ENCODE results near the gene CSMD2. TPM values are rescaled to one million over a fixed set of nuclear protein-coding genes. Genes with fewer than 3 reads are reported as not detected.

Gene CSMD2
- total RNA-seq, 2 donors from 2014 or later = 0.62 to 2.8 TPM

- H3K9me3 Mint-ChIP-seq = no peaks in the 10 kb centered on the region
- H3K4me3 ChIP-seq (ENCODE audit: low read length) = no peak overlapping the region
- H3K27me3 ChIP-seq (ENCODE audit: control insufficient read depth, insufficient read depth, low read length, poor library complexity, severe bottlenecking) = peaks cover 47% of the 10 kb centered on the region
- H3K4me1 ChIP-seq (ENCODE audit: control insufficient read depth, insufficient read depth, low read length) = no peaks in the 10 kb centered on the region
- DNase-seq = no peak
- no peaks in the 10 kb centered on the region for H3K9me3 ChIP-seq (ENCODE audit: control insufficient read depth, low read length)
- H3K36me3 Mint-ChIP-seq (ENCODE audit: low read depth) = no peaks in the 10 kb centered on the region
- peaks cover 14% of the 10 kb centered on the region for H3K4me1 Mint-ChIP-seq
- H3K27ac ChIP-seq (ENCODE audit: low read depth, low read length) = no peak overlapping the region
- no peak overlapping the region for H3K27ac Mint-ChIP-seq
- 85 to 90% methylated on average over 1 of the region's 1 CpG for WGBS, 2 experiments (ENCODE audit: insufficient coverage in 1 of 2, insufficient read length in 1 of 2)
- TF ChIP-seq CTCF (conservative IDR thresholded peaks at IDR 0.05) = no peak
- H3K9ac ChIP-seq (ENCODE audit: extremely low read depth, low read length, poor library complexity, severe bottlenecking) = no peak overlapping the region
- H3K36me3 ChIP-seq (ENCODE audit: control insufficient read depth, insufficient read depth, low read length) = no peaks in the 10 kb centered on the region
- peaks cover 31% of the 10 kb centered on the region for H3K27me3 Mint-ChIP-seq (ENCODE audit: insufficient read depth)
- no peak overlapping the region for H3K4me3 Mint-ChIP-seq
Observed at GRCh38 chr1:33849211-33849610, 315.8 kb downstream of the CSMD2 start.

- Histone ChIP-seq H3K9me3 (ENCODE audit: control insufficient read depth, low read length) (no peaks in the 10 kb centered on the region), H3K4me3 (ENCODE audit: low read length) (no peak overlapping the region), H3K27ac (ENCODE audit: low read depth, low read length) (no peak overlapping the region), H3K4me1 (ENCODE audit: control insufficient read depth, insufficient read depth, low read length) (no peaks in the 10 kb centered on the region), H3K27me3 (ENCODE audit: control insufficient read depth, insufficient read depth, low read length, poor library complexity, severe bottlenecking) (peaks cover 39% of the 10 kb centered on the region), H3K9ac (ENCODE audit: extremely low read depth, low read length, poor library complexity, severe bottlenecking) (no peak overlapping the region), H3K36me3 (ENCODE audit: control insufficient read depth, insufficient read depth, low read length) (no peaks in the 10 kb centered on the region)
- WGBS, 2 experiments (ENCODE audit: insufficient coverage in 1 of 2, insufficient read length in 1 of 2) = 72 to 100% methylated on average over 1 to 4 of the region's 4 CpGs
- H3K4me3 Mint-ChIP-seq = no peak overlapping the region
- no peaks in the 10 kb centered on the region for H3K36me3 Mint-ChIP-seq (ENCODE audit: low read depth)
- DNase-seq = no peak
- H3K9me3 Mint-ChIP-seq = no peaks in the 10 kb centered on the region
- peaks cover 14% of the 10 kb centered on the region for H3K4me1 Mint-ChIP-seq
- H3K27ac Mint-ChIP-seq = no peak overlapping the region
- no peak for TF ChIP-seq CTCF (conservative IDR thresholded peaks at IDR 0.05)
- peaks cover 26% of the 10 kb centered on the region for H3K27me3 Mint-ChIP-seq (ENCODE audit: insufficient read depth)
Observed at GRCh38 chr1:33848205-33848937, 316.7 kb downstream of the CSMD2 start.

- H3K4me1 ChIP-seq (ENCODE audit: control insufficient read depth, insufficient read depth, low read length) = no peaks in the 10 kb centered on the region
- H3K4me3 ChIP-seq (ENCODE audit: low read length) = no peak overlapping the region
- Mint-ChIP-seq H3K9me3 (no peaks in the 10 kb centered on the region), H3K36me3 (ENCODE audit: low read depth) (no peaks in the 10 kb centered on the region), H3K4me3 (no peak overlapping the region), H3K27me3 (ENCODE audit: insufficient read depth) (peaks cover 16% of the 10 kb centered on the region), H3K4me1 (peaks cover 14% of the 10 kb centered on the region), H3K27ac (no peak overlapping the region)
- TF ChIP-seq CTCF (conservative IDR thresholded peaks at IDR 0.05) = no peak
- DNase-seq = no peak
- H3K27me3 ChIP-seq (ENCODE audit: control insufficient read depth, insufficient read depth, low read length, poor library complexity, severe bottlenecking) = peaks cover 31% of the 10 kb centered on the region
- H3K9ac ChIP-seq (ENCODE audit: extremely low read depth, low read length, poor library complexity, severe bottlenecking) = no peak overlapping the region
- H3K9me3 ChIP-seq (ENCODE audit: control insufficient read depth, low read length) = no peaks in the 10 kb centered on the region
- no peaks in the 10 kb centered on the region for H3K36me3 ChIP-seq (ENCODE audit: control insufficient read depth, insufficient read depth, low read length)
- H3K27ac ChIP-seq (ENCODE audit: low read depth, low read length) = no peak overlapping the region
- 94 to 98% methylated on average over 7 to 8 of the region's 8 CpGs for WGBS, 2 experiments (ENCODE audit: insufficient coverage in 1 of 2, insufficient read length in 1 of 2)
Observed at GRCh38 chr1:33846861-33847260, 318.2 kb downstream of the CSMD2 start.
